GM12873 (cell line): ENCODE results near the gene NAA80.

Source experiments
- CTCF ChIP-seq: IDR thresholded peaks from 2 replicates; pipeline ENCODE4 v1.5.1; 2012; ENCODE audit warnings: low read depth, mild to moderate bottlenecking, moderate library complexity, low read length, control low read depth; ENCODE audit not compliant: insufficient read depth; ENCODE audit errors: missing control alignments

NAA80 gene

GRCh38 chr3:50341537-50341936 lies 42.3 kb upstream of the NAA80 start:
- no peak for TF ChIP-seq CTCF

- TF ChIP-seq CTCF, result no peak
Measured at GRCh38 chr3:50340448-50341329, 41.5 kb upstream of the NAA80 start, which contains the start of gene RASSF1. Gene RASSF1 (minus strand): TSS chr3:50340836. CDS start chr3:50340805, 31 bp downstream.

GRCh38 chr3:50340147-50340447 lies 40.9 kb upstream of the NAA80 start:
- no peak for TF ChIP-seq CTCF

- no peak for TF ChIP-seq CTCF
Measured at GRCh38 chr3:50339485-50340146, 40.4 kb upstream of the NAA80 start.

- peak; percentile 20 for TF ChIP-seq CTCF
Measured at GRCh38 chr3:50338965-50339364, 39.8 kb upstream of the NAA80 start.

GRCh38 chr3:50337175-50337861 lies 38.1 kb upstream of the NAA80 start:
- TF ChIP-seq CTCF, result no peak
